Measurements from ENCODE around the gene NOX1. TPM values are rescaled to one million over a fixed set of nuclear protein-coding genes. Genes with fewer than 3 reads are reported as not detected.

NOX1 gene
- total and polyA plus RNA-seq, 10 donors: 0.06 TPM; not detected in 9

- no peaks in the 10 kb centered on the region for H3K36me3 ChIP-seq
- intact Hi-C loops (cut with DNase I; ENCODE audit: low total_unique reads): no loop called here
Observed at GRCh38 chrX:100905620-100906019, 31.5 kb upstream of the NOX1 start.

DNA sequence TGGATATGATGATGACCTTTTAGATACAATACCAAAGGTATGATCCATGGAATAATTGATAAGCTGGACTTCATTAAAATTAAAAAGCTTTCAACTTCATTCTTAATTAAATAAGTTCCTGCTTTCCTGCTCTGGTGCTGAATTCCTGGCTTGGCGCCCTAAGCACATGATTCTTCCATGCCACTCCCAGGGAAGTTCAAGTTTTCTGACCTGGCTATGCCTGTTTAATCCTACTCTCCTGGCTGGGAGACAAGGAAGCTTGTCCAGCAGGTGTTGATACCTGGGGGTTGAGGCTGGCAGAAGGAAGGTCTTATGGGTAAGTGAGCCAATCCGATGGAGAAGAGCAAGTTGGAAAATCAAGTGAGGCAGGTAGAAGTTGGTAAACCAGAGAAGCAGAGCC, 30.3 kb upstream of the NOX1 start:
- Histone ChIP-seq H3K4me1 (no peaks in the 10 kb centered on the region), H3K4me3 (no peak overlapping the region), H3K9me3 (peaks cover 0 to 15% (median 0%) of the 10 kb centered on the region in 8 donors), H3K27ac (no peak overlapping the region), H3K27me3 (replicated peaks in 1 of 7) (no peaks in the 10 kb centered on the region), H3K36me3 (no peaks in the 10 kb centered on the region)
- TF ChIP-seq, protein P1, sequence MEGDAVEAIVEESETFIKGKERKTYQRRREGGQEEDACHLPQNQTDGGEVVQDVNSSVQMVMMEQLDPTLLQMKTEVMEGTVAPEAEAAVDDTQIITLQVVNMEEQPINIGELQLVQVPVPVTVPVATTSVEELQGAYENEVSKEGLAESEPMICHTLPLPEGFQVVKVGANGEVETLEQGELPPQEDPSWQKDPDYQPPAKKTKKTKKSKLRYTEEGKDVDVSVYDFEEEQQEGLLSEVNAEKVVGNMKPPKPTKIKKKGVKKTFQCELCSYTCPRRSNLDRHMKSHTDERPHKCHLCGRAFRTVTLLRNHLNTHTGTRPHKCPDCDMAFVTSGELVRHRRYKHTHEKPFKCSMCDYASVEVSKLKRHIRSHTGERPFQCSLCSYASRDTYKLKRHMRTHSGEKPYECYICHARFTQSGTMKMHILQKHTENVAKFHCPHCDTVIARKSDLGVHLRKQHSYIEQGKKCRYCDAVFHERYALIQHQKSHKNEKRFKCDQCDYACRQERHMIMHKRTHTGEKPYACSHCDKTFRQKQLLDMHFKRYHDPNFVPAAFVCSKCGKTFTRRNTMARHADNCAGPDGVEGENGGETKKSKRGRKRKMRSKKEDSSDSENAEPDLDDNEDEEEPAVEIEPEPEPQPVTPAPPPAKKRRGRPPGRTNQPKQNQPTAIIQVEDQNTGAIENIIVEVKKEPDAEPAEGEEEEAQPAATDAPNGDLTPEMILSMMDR (IDR thresholded peaks at IDR 0.05 in 8 of 11, conservative IDR thresholded peaks at IDR 0.05 in 3 of 11): no peak
- TF ChIP-seq POLR2AphosphoS5 (IDR thresholded peaks at IDR 0.05): no peak
- no peak for TF ChIP-seq POLR2A (IDR thresholded peaks at IDR 0.05)
- intact Hi-C loops (cut with DNase I; ENCODE audit: low total_unique reads): no loop called here
- no peak for DNase-seq
- WGBS, 5 donors: 47 to 94% (median 61%) methylated on average over 2 of the region's 2 CpGs

More at GRCh38 chrX:100905620-100906019, 31.5 kb upstream of the NOX1 start:
- Histone ChIP-seq H3K27ac (no peak overlapping the region), H3K4me3 (no peak overlapping the region), H3K4me1 (no peaks in the 10 kb centered on the region), H3K9me3 (peaks cover 0 to 15% (median 0%) of the 10 kb centered on the region in 8 donors), H3K27me3 (replicated peaks in 1 of 7) (no peaks in the 10 kb centered on the region)
- TF ChIP-seq POLR2AphosphoS5 (IDR thresholded peaks at IDR 0.05) (no peak), POLR2A (IDR thresholded peaks at IDR 0.05) (no peak)
- TF ChIP-seq, protein P1 (IDR thresholded peaks at IDR 0.05 in 8 of 11, conservative IDR thresholded peaks at IDR 0.05 in 3 of 11): no peak
- no peak for DNase-seq

GRCh38 chrX:100895365-100896075, 21.4 kb upstream of the NOX1 start:
- DNase-seq: no peak
- no peak overlapping the region for H3K4me3 ChIP-seq
- no peaks in the 10 kb centered on the region for H3K4me1 ChIP-seq
- peaks cover 0 to 4% (median 0%) of the 10 kb centered on the region in 7 donors for H3K27me3 ChIP-seq (replicated peaks in 1 of 7)
- intact Hi-C loops (cut with DNase I; ENCODE audit: low total_unique reads): no loop called here
- WGBS, 5 donors: 33 to 54% (median 47%) methylated on average over 5 of the region's 5 CpGs
- H3K36me3 ChIP-seq: no peaks in the 10 kb centered on the region
- no peak overlapping the region for H3K27ac ChIP-seq
- H3K9me3 ChIP-seq: no peaks in the 10 kb centered on the region
- TF ChIP-seq POLR2AphosphoS5 (IDR thresholded peaks at IDR 0.05) (no peak), POLR2A (IDR thresholded peaks at IDR 0.05) (no peak)
- TF ChIP-seq, protein P1 (IDR thresholded peaks at IDR 0.05 in 8 of 11, conservative IDR thresholded peaks at IDR 0.05 in 3 of 11): peak in 2 of 11 experiments; percentile 12 to 30

GRCh38 chrX:100883654-100884053, 9.5 kb upstream of the NOX1 start:
- Histone ChIP-seq H3K27me3 (replicated peaks in 1 of 7) (peaks cover 0 to 5% (median 0%) of the 10 kb centered on the region in 7 donors), H3K27ac (no peak overlapping the region), H3K36me3 (no peaks in the 10 kb centered on the region), H3K4me3 (no peak overlapping the region), H3K9me3 (no peaks in the 10 kb centered on the region), H3K4me1 (no peaks in the 10 kb centered on the region)
- DNase-seq: no peak
- intact Hi-C loops (cut with DNase I; ENCODE audit: low total_unique reads): no loop called here
- WGBS, 5 donors: 48 to 69% (median 60%) methylated on average over 4 of the region's 4 CpGs
- TF ChIP-seq POLR2A (IDR thresholded peaks at IDR 0.05) (no peak), POLR2AphosphoS5 (IDR thresholded peaks at IDR 0.05) (no peak)
- TF ChIP-seq, protein P1 (IDR thresholded peaks at IDR 0.05 in 8 of 11, conservative IDR thresholded peaks at IDR 0.05 in 3 of 11): no peak
